GM21786 (cell line): ENCODE results near the gene PATL1.
"Not testable (repeated sequence)": the region's sequence is repeated elsewhere in the genome, so short reads cannot be mapped to it uniquely, and the experiment has no call there.

ENCODE experiments used
- ATAC-seq: cut with Tn5 transposase; IDR thresholded peaks from one replicate; pipeline ENCODE4 v1.9.1; 2021; ENCODE audit not compliant: unreplicated experiment

The PATL1 gene, protein sequence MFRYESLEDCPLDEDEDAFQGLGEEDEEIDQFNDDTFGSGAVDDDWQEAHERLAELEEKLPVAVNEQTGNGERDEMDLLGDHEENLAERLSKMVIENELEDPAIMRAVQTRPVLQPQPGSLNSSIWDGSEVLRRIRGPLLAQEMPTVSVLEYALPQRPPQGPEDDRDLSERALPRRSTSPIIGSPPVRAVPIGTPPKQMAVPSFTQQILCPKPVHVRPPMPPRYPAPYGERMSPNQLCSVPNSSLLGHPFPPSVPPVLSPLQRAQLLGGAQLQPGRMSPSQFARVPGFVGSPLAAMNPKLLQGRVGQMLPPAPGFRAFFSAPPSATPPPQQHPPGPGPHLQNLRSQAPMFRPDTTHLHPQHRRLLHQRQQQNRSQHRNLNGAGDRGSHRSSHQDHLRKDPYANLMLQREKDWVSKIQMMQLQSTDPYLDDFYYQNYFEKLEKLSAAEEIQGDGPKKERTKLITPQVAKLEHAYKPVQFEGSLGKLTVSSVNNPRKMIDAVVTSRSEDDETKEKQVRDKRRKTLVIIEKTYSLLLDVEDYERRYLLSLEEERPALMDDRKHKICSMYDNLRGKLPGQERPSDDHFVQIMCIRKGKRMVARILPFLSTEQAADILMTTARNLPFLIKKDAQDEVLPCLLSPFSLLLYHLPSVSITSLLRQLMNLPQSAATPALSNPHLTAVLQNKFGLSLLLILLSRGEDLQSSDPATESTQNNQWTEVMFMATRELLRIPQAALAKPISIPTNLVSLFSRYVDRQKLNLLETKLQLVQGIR

DNA sequence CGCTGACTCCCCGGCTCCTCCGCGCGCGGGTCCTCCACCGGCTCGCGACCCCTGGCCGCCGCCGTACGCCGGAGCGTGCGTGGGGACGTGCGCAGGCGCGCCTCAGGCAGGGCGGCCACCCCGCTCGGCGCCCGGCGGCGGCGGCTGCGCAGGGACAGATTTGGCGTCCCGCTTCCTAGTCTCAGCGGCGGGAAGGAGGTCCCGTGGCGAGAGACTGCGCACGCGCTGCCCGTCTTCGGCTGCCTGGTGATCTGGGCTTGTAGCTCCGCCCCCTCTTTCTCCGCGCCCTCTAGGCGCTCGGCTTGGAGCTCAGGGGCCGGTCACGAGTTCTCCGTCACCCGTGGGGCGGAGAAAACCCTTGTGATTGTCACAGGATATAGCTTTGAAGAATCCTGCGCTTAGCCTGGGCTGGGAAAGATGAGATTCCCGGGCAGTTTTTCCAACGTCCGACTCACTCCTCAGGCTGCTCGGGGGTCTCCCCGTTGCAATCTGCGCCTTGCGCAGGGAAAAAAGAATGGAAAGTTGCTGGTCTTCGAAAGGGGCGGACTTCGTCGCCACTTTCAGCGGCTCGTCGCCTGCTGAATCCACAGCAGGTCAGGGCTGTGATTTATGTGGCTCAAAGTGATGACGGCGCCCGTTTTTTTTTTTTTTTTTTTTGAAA, at the start of gene PATL1:
TSS of gene PATL1 (minus strand) at position 88 of the 661 bp plus-strand sequence. CDS start 142 bp downstream, outside the sequence.
- peak; percentile 93 for ATAC-seq

DNA sequence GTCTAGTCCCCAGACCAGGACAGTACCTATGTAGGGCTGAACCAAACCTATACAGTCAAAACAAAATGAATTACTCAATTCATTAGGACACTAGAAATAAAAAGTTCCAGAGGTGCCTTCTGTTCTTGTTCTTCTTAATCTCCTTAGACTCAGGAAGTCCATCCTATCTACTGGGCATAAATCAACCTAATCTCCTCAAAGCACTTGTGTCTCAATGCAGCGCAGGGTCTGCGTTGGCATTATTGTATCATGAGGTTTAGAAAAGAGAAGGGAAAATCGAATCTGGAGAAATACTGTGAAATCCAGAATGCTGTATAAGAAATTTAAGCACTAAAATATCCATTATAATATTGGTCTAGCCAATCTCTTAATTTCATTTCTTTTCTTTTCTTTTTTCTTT, 47.2 kb upstream of the PATL1 start:
- no peak for ATAC-seq

DNA sequence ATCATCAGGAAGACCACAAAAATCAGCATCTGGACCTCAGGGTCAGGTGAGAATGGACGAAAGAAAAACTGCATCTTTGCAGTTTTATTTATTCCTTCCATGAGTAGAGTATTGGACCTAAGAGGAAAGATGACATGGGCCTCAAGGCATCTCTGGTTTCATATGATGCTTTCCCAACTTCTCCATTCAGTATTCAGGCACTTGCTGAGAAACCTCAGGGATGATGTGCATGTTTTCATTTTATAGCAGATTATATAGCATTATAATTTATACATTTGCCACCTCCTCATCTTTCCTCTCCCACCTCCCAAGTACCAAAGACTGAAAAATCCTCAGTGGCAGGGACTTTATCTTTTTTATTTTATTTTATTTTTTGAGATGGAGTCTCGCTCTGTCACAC, 44.9 kb upstream of the PATL1 start, which contains the start of gene OR10V1:
TSS of gene OR10V1 (minus strand) at position 101 of the 400 bp plus-strand sequence. CDS start at position 101, 0 bp downstream.
- no peak for ATAC-seq

GRCh38 chr11:59710136-59710847, 41.5 kb upstream of the PATL1 start:
- no peak for ATAC-seq

DNA sequence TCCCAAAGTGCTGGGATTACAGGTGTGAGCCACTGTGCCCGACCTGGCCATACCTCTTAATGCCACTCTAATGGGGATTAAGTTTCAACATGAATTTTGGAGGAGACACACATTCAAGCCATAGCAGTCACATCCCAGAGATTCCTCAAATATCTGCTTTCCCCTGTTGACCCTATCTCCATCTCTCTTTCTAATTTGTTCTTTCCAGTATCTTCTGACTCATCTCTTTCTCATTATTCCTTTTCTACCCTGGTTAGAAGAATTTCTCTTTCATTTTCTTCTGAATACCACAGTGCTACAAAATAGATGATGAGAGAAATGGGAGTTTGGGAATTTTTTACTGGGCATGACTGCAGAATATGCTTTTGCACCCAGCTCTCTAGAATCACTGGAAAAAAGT, 39.7 kb upstream of the PATL1 start:
- ATAC-seq = no peak

DNA sequence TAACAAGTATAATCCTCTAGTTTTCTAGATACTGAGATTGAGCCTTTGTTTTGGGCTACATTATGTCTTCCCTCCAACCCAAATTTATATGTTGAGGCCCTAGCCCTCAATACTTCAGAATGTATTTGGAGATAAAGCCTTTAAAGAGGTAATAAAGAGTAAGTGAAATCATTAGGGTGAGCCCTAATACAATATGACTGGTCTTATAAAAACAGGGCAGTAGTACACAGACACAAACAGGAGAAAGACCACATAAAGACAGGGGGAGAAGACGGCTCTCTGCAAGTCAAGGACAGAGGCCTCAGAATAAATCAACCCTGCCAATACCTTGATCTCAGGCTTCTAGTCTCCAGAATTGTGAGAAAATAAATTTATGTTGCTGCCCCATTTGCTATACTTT, 38.5 kb upstream of the PATL1 start:
- ATAC-seq = no peak

DNA sequence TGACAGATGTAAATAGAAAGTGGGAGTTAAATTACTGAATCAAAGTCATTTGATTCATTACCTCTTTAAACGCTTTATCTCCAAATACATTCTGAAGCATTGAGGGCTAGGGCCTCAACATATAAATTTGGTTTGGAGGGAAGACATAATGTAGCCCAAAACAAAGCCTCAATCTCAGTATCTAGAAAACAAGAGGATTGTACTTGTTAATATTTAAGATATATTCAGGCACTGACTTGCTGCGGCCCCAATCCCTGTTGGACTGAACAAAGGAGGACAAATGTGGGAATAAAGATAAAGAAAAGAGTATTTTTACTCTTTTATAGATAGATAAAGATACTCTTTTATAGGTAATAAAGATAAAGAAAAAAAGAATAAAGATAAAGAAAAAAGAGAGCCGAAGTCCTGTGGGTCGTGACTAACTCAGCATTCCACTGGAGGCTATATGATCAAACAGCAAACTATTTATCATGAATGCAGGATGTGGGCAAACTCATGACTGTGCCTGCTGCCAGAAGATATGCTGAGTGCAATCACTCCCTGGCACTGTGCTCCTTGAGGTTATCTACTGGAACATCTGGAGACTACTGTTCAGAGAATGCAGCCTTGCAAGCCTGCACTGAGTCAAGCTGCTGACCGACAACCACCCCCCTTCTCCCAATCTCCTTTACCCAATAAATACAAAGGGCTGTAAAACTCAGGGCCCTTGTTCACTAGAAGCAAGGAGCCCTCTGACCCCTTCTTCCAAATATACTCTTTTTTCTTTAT, 37.9 kb upstream of the PATL1 start:
- no peak for ATAC-seq

DNA sequence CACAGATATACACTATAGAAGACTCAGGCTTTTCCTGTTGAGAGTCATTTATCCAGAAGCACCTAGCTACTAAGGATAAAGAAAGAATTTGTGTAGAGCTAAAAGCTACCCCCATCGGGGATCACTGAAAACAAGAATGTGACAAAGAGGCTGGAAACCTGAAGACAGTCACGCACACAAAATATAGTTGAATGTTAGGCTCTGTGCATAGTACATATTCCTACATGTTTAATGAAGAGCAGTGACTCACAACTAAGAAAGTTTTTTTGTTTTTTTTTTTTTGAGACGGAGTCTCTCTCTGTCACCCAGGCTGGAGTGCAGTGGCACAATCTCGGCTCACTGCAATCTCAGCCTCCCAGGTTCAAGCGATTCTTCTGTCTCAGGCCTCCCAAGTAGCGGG, 36.5 kb upstream of the PATL1 start:
- no peak for ATAC-seq

DNA sequence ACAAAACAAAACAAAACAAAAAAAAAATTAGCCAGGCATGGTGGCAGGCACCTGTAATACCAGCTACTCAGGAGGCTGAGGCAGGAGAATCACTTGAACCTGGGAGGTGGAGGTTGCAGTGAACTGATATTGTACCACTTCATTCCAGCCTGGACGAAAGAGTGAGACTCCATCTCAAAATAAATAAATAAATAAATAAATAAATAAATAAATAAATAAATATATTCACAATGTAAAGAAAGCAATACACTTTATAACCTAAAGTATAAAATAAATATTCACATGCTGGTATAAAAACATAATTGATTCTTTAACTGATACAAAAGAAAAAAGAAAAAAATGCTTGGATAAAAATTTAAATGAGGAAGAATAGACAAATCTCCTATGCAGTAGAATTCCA, 34.7 kb upstream of the PATL1 start:
- not testable (repeated sequence) for ATAC-seq

GRCh38 chr11:59700157-59700556, 31.3 kb upstream of the PATL1 start:
- ATAC-seq = not testable (repeated sequence)

DNA sequence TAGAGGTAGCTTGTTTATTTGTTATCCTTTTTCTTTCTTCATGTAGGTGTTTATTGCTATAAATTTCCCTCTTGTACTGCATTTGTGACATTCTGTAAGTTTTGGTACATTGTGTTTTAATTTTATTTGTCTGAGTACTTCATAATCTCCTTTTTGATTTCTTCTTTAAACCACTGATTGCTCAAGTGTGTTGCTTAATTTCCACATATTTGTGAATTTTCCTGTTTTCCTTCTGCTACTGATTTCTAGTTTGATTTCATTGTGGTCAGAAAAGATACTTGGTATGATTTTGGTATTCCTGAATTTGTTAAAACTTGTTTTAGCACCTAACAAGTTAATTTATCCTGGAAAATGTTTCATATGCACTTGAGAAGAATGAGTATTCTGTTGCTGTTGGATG, 29.7 kb upstream of the PATL1 start:
- no peak for ATAC-seq

GRCh38 chr11:59692915-59693314, 24.1 kb upstream of the PATL1 start:
- ATAC-seq = no peak

- ATAC-seq = no peak
Observed at GRCh38 chr11:59691156-59691555, 22.3 kb upstream of the PATL1 start.

DNA sequence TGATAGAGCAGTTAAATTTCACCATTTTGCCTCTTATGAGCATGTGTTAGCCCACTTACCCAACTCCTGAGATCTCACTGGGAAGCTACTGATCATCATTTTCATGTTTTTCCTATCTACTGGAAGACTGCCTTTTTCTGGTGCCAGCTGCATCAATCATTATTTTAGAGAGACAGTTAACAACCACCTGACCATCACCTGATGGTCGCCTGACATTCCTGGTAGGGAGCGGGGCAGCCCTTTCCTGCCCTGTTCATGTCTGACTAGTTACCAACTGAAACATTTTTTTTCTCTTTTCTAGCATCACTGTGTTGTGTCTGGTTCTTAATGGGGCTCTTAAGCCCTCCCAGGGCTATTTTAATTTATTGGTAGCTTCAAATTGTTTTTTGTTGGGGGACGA, 20.2 kb upstream of the PATL1 start:
- ATAC-seq = no peak

DNA sequence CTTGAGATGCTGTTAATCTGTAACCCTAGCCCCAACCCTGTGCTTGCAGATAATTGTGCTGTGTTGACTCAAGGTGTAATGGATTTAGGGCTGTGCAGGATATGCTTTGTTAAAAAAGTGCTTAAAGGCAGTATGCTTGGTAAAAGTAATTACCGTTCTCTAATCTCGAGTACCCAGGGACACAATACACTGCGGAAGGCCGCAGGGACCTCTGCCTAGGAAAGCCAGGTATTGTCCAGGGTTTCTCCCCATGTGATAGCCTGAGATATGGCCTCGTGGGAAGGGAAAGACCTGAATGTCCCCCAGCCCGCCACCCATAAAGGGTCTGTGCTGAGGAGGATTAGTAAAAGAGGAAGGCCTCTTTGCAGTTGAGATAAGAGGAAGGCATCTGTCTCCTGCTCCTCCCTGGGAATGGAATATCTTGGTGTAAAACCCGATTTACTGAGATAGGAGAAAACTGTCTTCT, 12.5 kb upstream of the PATL1 start:
- ATAC-seq = not testable (repeated sequence)

- peak; percentile 88 for ATAC-seq
Observed at GRCh38 chr11:59680287-59681154, 11.7 kb upstream of the PATL1 start.

GRCh38 chr11:59679347-59679746, 10.5 kb upstream of the PATL1 start:
- no peak for ATAC-seq

- no peak for ATAC-seq
Observed at GRCh38 chr11:59678813-59679165, 10.0 kb upstream of the PATL1 start.

DNA sequence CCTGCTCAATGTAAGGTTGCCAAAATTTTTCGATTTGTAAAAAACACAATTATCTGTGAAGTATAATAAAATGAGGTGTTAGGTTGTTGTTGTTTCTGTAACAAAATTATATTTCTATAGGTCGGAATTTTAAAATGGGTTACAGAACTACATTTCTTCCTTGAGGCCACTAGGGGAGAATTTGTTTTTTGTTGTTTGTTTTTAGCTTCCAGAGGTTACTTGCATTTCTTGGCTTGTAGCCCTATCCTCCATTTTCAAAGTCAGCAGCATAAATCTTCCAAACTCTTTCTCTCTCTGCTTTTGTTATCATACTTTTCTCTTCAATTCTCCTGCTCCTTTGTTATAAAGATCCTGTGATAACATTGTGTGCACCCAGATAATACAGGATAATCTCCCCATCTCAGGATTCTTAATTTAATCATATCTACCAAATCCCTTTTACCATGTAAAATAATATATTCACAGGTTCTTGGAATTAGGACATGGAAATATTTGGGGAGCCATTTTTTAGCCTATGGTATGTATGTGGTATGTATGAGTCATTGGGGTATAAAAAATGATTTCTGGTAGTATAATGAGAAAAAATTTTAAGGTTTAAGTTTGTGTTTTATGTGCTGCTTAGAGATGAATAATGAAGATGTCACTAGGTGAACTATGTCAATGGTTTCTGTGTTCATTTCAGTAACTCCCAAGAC, 9.4 kb upstream of the PATL1 start:
- no peak for ATAC-seq
